HG03066 (cell line): ENCODE measurements around the gene BCAR3.

Experiments
- ATAC-seq: cut with Tn5 transposase; IDR thresholded peaks from one replicate; pipeline ENCODE4 v1.9.1; 2021; ENCODE audit warnings: low read depth; ENCODE audit not compliant: unreplicated experiment

The BCAR3 gene

GRCh38 chr1:93681101-93681988, at the start of gene BCAR3:
Gene BCAR3 (minus strand): TSS chr1:93681837. CDS start chr1:93674930, 6,907 bp downstream.
- peak; percentile 65 for ATAC-seq

GRCh38 chr1:93730621-93731020, 49.0 kb upstream of the BCAR3 start:
- ATAC-seq: no peak

GRCh38 chr1:93729906-93730305, 48.3 kb upstream of the BCAR3 start:
- ATAC-seq: no peak

- no peak for ATAC-seq
These were observed 47.9 kb upstream of the BCAR3 start for GRCh38 chr1:93729502-93729901.

GRCh38 chr1:93728480-93729131, 47.0 kb upstream of the BCAR3 start:
- no peak for ATAC-seq

GRCh38 chr1:93723733-93724270, 42.2 kb upstream of the BCAR3 start:
- no peak for ATAC-seq

- no peak for ATAC-seq
These were observed 41.5 kb upstream of the BCAR3 start for GRCh38 chr1:93723110-93723509.

GRCh38 chr1:93722081-93723031, 40.7 kb upstream of the BCAR3 start:
- no peak for ATAC-seq

- no peak for ATAC-seq
These were observed 39.5 kb upstream of the BCAR3 start for GRCh38 chr1:93720956-93721626.

GRCh38 chr1:93717640-93718039, 36.0 kb upstream of the BCAR3 start:
- ATAC-seq: no peak

GRCh38 chr1:93716941-93717368, 35.3 kb upstream of the BCAR3 start:
- ATAC-seq: peak; percentile 45

GRCh38 chr1:93716163-93716562, 34.5 kb upstream of the BCAR3 start:
- ATAC-seq: no peak

- ATAC-seq: no peak
These were observed 34.0 kb upstream of the BCAR3 start for GRCh38 chr1:93715529-93716126.

- no peak for ATAC-seq
These were observed 32.7 kb upstream of the BCAR3 start for GRCh38 chr1:93714356-93714755.

GRCh38 chr1:93713341-93713740, 31.7 kb upstream of the BCAR3 start:
- ATAC-seq: no peak

- ATAC-seq: no peak
These were observed 31.1 kb upstream of the BCAR3 start for GRCh38 chr1:93712741-93713140.

GRCh38 chr1:93710499-93711453, 29.1 kb upstream of the BCAR3 start:
- ATAC-seq: no peak

GRCh38 chr1:93708734-93709481, 27.3 kb upstream of the BCAR3 start:
- no peak for ATAC-seq
